ENCODE data around the gene GCK. TPM values are rescaled to one million over a fixed set of nuclear protein-coding genes. Genes with fewer than 3 reads are reported as not detected.

Gene GCK
- total RNA-seq, 4 donors from 2014 or later = 0.25 to 1.2 TPM; not detected in 2

DNA sequence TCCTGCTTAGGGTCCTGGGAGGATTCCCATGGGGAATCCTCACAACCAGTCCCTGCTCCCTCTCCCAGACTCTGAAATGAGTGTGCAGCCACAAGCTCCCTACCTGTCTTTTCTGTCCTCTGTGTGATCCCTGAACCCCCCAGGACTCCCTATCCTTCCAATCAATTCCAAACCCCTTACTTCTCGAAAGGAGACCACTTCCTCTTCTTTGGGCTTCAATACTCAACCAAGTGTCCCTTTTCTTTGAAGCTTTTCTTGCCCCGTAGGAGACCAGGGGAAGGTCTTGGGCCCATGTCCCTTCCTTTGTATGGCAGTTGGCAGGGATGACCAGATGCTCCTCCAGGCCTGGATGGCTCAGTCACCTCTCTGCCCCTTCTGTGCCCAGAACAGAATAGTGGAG lies 83.4 kb downstream of the GCK start:
- intact Hi-C loops (cut with DNase I; ENCODE audit: low total_unique reads) = no loop called here
- H3K4me3 ChIP-seq (ENCODE audit: low read depth, poor library complexity, severe bottlenecking) = no peak overlapping the region
- no peak for DNase-seq (ENCODE audit: low spot score in 2 of 2)
- TF ChIP-seq, protein P1, sequence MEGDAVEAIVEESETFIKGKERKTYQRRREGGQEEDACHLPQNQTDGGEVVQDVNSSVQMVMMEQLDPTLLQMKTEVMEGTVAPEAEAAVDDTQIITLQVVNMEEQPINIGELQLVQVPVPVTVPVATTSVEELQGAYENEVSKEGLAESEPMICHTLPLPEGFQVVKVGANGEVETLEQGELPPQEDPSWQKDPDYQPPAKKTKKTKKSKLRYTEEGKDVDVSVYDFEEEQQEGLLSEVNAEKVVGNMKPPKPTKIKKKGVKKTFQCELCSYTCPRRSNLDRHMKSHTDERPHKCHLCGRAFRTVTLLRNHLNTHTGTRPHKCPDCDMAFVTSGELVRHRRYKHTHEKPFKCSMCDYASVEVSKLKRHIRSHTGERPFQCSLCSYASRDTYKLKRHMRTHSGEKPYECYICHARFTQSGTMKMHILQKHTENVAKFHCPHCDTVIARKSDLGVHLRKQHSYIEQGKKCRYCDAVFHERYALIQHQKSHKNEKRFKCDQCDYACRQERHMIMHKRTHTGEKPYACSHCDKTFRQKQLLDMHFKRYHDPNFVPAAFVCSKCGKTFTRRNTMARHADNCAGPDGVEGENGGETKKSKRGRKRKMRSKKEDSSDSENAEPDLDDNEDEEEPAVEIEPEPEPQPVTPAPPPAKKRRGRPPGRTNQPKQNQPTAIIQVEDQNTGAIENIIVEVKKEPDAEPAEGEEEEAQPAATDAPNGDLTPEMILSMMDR (IDR thresholded peaks at IDR 0.05) = no peak
- no peak for TF ChIP-seq POLR2A (IDR thresholded peaks at IDR 0.05)
- 63 to 74% methylated on average over 2 of the region's 2 CpGs for WGBS, 2 donors

- DNase-seq (ENCODE audit: low spot score in 2 of 2) = peak; percentile 60 to 94
- WGBS, 2 donors = 37 to 40% methylated on average over 21 to 26 of the region's 28 CpGs
- H3K4me3 ChIP-seq (ENCODE audit: low read depth, poor library complexity, severe bottlenecking) = peak overlapping the region; percentile 32
- no peak for TF ChIP-seq POLR2A (IDR thresholded peaks at IDR 0.05)
- TF ChIP-seq, protein P1 (IDR thresholded peaks at IDR 0.05) = no peak
- intact Hi-C loops (cut with DNase I; ENCODE audit: low total_unique reads) = no loop called here
These were observed 84.1 kb downstream of the GCK start for GRCh38 chr7:44104860-44105771.

DNA sequence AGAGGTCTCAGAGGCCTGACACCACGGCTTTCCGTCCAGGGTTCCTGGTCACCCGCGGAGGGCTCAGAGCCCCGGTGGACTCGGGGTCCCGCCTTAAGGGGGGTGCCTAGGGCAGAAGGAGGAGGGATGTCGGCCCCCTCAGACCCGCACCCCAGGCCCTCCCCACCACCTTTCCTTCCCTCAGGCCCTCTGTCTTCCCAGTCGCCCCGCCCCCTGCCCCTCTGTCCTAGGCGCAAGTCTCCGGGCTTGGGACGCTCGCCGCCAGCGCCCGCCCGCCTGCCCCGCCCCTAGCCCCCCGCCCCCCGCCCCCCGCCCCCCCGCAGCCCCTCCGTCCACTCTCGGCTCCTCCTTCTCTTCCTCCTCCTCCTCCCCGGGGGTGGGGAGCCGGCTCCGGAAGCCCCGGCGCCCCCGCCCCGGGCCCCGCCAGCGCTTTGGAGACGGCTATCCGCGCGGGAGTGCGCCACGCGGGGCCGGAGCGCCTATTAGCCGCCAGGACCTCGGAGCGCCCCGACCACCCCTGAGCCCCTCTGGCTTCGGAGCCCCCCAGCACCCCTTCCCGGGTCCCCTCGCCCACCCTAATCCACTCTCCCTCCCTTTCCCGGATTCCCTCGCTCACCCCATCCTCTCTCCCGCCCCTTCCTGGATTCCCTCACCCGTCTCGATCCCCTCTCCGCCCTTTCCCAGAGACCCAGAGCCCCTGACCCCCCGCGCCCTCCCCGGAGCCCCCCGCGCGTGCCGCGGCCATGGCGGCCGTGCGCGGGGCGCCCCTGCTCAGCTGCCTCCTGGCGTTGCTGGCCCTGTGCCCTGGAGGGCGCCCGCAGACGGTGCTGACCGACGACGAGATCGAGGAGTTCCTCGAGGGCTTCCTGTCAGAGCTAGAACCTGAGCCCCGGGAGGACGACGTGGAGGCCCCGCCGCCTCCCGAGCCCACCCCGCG lies 85.0 kb downstream of the GCK start, which contains the start of gene AEBP1:
TSS of gene AEBP1 (plus strand) at position 423 of the 937 bp plus-strand sequence. CDS start at position 744, 321 bp downstream.
- intact Hi-C loops (cut with DNase I; ENCODE audit: low total_unique reads) = no loop called here
- 4 to 7% methylated on average over 56 to 77 of the region's 87 CpGs for WGBS, 2 donors
- peak in 1 of 2 donors; percentile 87 for DNase-seq (ENCODE audit: low spot score in 2 of 2)
- peak within 1 kb of the TSS; percentile 32 for H3K4me3 ChIP-seq (ENCODE audit: low read depth, poor library complexity, severe bottlenecking)
- TF ChIP-seq, protein P1 (IDR thresholded peaks at IDR 0.05) = no peak
- TF ChIP-seq POLR2A (IDR thresholded peaks at IDR 0.05) = no peak

GRCh38 chr7:44103566-44103922 lies 85.7 kb downstream of the GCK start:
- TF ChIP-seq POLR2A (IDR thresholded peaks at IDR 0.05) = no peak
- TF ChIP-seq, protein P1 (IDR thresholded peaks at IDR 0.05) = no peak
- 69 to 80% methylated on average over 8 of the region's 8 CpGs for WGBS, 2 donors
- intact Hi-C loops (cut with DNase I; ENCODE audit: low total_unique reads) = no loop called here
- H3K4me3 ChIP-seq (ENCODE audit: low read depth, poor library complexity, severe bottlenecking) = no peak overlapping the region
- DNase-seq (ENCODE audit: low spot score in 2 of 2) = no peak

DNA sequence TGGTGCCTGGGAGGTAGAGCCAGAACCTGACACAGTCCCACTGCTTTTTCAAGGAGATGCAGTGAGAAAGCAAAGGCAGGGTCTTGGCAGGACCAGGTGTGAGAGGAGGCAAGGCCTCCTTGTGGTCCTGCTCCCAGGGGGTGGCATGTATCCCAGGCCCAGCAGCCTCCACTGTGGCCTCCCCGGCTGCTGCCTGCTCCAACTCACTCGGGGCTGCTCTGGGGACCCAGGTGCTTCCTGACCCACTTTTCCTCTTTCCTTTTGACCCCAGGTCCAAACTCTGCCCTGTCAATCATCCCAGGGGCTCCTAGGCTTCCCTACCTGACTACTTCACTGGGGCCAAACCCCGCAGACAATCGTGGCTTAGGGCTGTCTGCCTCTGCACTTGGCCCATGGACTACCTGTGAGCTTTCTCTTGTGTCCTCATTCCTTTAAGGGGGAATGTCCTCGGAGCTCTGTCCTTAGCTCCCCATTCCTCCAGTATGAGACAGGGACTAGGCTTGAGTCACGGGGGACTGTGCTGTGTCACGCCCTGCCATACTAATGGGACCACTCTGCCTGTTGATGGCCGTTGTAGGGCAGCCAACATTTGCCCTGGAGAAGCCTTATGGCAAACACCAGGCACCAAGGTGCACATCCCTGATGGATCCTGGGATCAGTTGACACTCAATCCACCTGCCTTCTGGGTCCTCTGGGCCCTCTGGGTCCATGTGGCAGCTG lies 86.2 kb downstream of the GCK start:
- H3K4me3 ChIP-seq (ENCODE audit: low read depth, poor library complexity, severe bottlenecking) = no peak overlapping the region
- 76 to 77% methylated on average over 8 of the region's 8 CpGs for WGBS, 2 donors
- DNase-seq (ENCODE audit: low spot score in 2 of 2) = no peak
- no peak for TF ChIP-seq POLR2A (IDR thresholded peaks at IDR 0.05)
- TF ChIP-seq, protein P1 (IDR thresholded peaks at IDR 0.05) = no peak
- intact Hi-C loops (cut with DNase I; ENCODE audit: low total_unique reads) = no loop called here
